Colonic mucosa (tissue), 4 donors: ENCODE results near the gene LRSAM1. TPM values are rescaled to one million over a fixed set of nuclear protein-coding genes. Genes with fewer than 3 reads are reported as not detected.
A peak's percentile ranks its signal among the peaks of the same experiment; 100 is the strongest.

Source experiments
- DNase-seq: peaks from one replicate; pipeline ENCODE4 v3.0.0-alpha.2; 2020
- H3K27ac ChIP-seq: fragments of 200-600 bp; one replicate; pipeline ENCODE4 v1.8.0; 2021
- H3K27me3 ChIP-seq: fragments of 200-600 bp; one replicate; pipeline ENCODE4 v1.8.0; 2021
- H3K36me3 ChIP-seq: fragments of 200-600 bp; one replicate; pipeline ENCODE4 v1.8.0; 2021
- H3K4me1 ChIP-seq: fragments of 200-600 bp; one replicate; pipeline ENCODE4 v1.8.0; 2021; ENCODE audit warnings: mild to moderate bottlenecking
- H3K4me3 ChIP-seq: fragments of 200-600 bp; one replicate; pipeline ENCODE4 v1.8.0; 2021
- H3K9ac ChIP-seq, 2 donors: one replicate each; pipeline ENCODE4 v1.7.0; 2013; ENCODE audit warnings: control low read depth in 2 of 2, low read depth in 2 of 2, low read length in 2 of 2
- H3K9me3 ChIP-seq: fragments of 200-600 bp; one replicate; pipeline ENCODE4 v1.8.0; 2021
- CTCF ChIP-seq: fragments of 200-600 bp; IDR thresholded peaks from one replicate; pipeline ENCODE4 v1.8.0; 2022; ENCODE audit warnings: antibody characterized with exemption, mild to moderate bottlenecking
- intact Hi-C: fragments of 100-400 bp; cut with DNase I; formaldehyde crosslinking; loops from one replicate; pipeline ENCODE4 v1.14.1; 2022
- total RNA-seq, 2 donors: library from RNA; stranded (reverse); fragmentation: NEBNext Ultra II Directional in 1 of 2; extraction: Animal tissue kit (Norgen Biotek cat#: 25700) in 1 of 2; gene quantifications; one replicate each; pipeline ENCODE4 v1.2.1, GENCODE V29; 2021
- donor health status: healthy.
- donor health status: DM: no; HTN: no; CAD: no.
- donor health status: DM: no; HTN: no; CAD: no.

The LRSAM1 gene
- total RNA-seq, 2 donors from 2014 or later = 14.7 to 15.6 TPM

DNA sequence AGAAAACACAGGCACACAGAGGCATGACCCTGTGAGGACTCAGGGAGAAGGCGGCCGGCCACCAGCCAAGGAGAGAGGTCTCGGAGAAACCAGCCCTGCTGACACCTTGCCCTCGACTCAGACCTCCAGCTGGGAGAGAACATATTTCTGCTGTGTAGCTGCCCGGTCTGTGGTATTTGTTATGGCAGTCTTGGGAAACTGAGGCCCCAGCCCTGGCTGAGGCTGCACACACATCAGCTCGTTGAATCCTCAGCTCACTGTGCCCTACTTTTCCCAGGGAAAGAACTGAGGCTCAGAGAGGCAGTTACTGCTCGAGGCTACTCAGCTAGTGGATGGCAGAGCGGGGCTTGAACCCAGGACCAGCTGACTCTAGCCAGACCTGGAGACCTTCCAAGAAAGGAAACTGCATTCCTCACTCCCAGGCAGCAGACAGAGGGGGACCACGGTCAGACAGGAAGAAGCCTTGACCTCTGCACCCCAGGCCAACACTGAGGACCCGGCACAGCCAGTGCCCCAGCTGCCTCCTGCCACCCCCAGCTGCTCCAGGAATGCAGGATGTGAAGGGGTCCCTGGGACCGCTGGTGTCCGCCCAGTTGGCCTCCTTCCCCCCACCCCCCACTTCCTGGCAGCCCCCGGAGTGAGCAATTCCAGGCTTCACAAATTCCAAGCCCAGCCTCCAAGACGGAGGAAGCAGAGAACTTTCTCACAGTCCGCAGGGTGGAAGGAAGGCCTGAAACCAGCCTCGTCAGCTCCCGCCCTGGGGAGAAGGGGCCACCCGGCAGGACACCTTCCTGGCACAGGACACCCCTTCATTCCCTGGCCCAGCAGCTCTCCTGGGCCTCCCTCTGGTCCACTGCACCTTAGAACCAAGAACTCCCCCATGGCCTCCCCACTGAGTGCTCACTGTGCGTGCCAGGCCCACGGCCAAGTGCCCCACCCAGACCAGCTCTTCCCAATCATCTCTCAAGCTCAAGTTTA is 69.9 kb downstream of the LRSAM1 start:
- no peaks in the 10 kb centered on the region for H3K9me3 ChIP-seq
- no peaks in the 10 kb centered on the region for H3K27me3 ChIP-seq
- intact Hi-C loops = no loop called here
- TF ChIP-seq CTCF = no peak
- DNase-seq = no peak
- H3K4me1 ChIP-seq = peaks cover 12% of the 10 kb centered on the region
- peak overlapping the region; percentile 75 for H3K27ac ChIP-seq
- peak overlapping the region in 1 of 2 donors; percentile 39 for H3K9ac ChIP-seq
- H3K36me3 ChIP-seq = peaks cover 30% of the 10 kb centered on the region
- no peak overlapping the region for H3K4me3 ChIP-seq

GRCh38 chr9:127521919-127522304 is 70.6 kb downstream of the LRSAM1 start:
- H3K9me3 ChIP-seq = no peaks in the 10 kb centered on the region
- intact Hi-C loops = no loop called here
- no peaks in the 10 kb centered on the region for H3K27me3 ChIP-seq
- no peak overlapping the region for H3K4me3 ChIP-seq
- peaks cover 12% of the 10 kb centered on the region for H3K4me1 ChIP-seq
- peak overlapping the region in 1 of 2 donors; percentile 39 for H3K9ac ChIP-seq
- peaks cover 31% of the 10 kb centered on the region for H3K36me3 ChIP-seq
- TF ChIP-seq CTCF = no peak
- H3K27ac ChIP-seq = peak overlapping the region; percentile 75
- DNase-seq = no peak

GRCh38 chr9:127522727-127523126 is 71.4 kb downstream of the LRSAM1 start:
- H3K9me3 ChIP-seq = no peaks in the 10 kb centered on the region
- peak overlapping the region; percentile 75 for H3K27ac ChIP-seq
- peak; percentile 48 for DNase-seq
- intact Hi-C loops = no loop called here
- no peak for TF ChIP-seq CTCF
- peaks cover 12% of the 10 kb centered on the region for H3K4me1 ChIP-seq
- H3K9ac ChIP-seq = peak overlapping the region in 1 of 2 donors; percentile 26
- peaks cover 33% of the 10 kb centered on the region for H3K36me3 ChIP-seq
- no peak overlapping the region for H3K4me3 ChIP-seq
- H3K27me3 ChIP-seq = no peaks in the 10 kb centered on the region

- intact Hi-C loops = no loop called here
- H3K4me1 ChIP-seq = peaks cover 12% of the 10 kb centered on the region
- no peaks in the 10 kb centered on the region for H3K27me3 ChIP-seq
- peaks cover 33% of the 10 kb centered on the region for H3K36me3 ChIP-seq
- H3K9ac ChIP-seq = no peak overlapping the region
- no peaks in the 10 kb centered on the region for H3K9me3 ChIP-seq
- no peak overlapping the region for H3K4me3 ChIP-seq
- TF ChIP-seq CTCF = peak; percentile 18
- H3K27ac ChIP-seq = no peak overlapping the region
- no peak for DNase-seq
These were observed 72.1 kb downstream of the LRSAM1 start for GRCh38 chr9:127523312-127523851.

DNA sequence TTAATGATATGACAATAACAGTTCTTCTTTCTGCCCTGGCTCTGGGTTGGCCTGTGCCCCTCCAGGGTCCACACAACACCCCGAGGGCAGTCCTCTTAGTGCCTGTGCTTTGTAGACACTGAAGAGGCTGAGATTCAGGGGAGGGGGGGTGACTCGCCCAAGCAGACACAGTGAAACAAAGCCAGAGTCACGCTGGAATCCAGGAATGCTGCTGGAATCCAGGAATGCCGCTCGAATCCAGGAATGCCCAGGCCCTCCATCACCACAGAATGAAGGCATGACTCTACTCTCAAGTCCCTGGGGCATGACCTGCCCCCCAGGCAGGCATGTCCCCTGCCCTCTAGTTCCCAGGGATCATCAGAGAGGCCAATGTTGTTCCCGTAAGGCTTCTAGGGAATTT is 73.1 kb downstream of the LRSAM1 start:
- no peak for TF ChIP-seq CTCF
- no peak for DNase-seq
- H3K27ac ChIP-seq = no peak overlapping the region
- intact Hi-C loops = no loop called here
- no peaks in the 10 kb centered on the region for H3K9me3 ChIP-seq
- H3K36me3 ChIP-seq = peaks cover 33% of the 10 kb centered on the region
- H3K4me3 ChIP-seq = no peak overlapping the region
- peaks cover 12% of the 10 kb centered on the region for H3K4me1 ChIP-seq
- H3K9ac ChIP-seq = no peak overlapping the region
- H3K27me3 ChIP-seq = no peaks in the 10 kb centered on the region
